ENCODE results near the gene FAT1. TPM values are rescaled to one million over a fixed set of nuclear protein-coding genes. Genes with fewer than 3 reads are reported as not detected.

FAT1 gene
- polyA plus RNA-seq, 1 experiment: 489 TPM

DNA sequence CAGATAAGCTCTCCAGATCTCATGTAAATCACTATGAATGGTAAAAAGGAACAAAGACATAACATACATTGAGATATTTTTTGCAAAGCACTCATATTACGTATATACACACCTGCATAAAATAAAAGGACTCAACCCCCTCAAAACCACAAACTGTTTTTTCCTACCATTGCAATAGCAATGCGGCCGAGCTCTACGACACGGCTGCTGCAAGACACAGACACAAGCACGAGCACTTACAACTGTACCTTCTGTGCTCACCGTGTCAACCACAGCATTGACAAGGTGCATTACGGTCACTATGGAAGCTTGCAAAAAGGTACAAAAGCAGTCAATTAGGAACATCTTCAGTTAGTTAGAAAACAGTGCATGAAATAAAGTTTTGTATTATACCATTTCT, 131.2 kb downstream of the FAT1 start:
- H3K27me3 ChIP-seq (ENCODE audit: control insufficient read depth, insufficient read depth, low read length): no peaks in the 10 kb centered on the region
- no peak overlapping the region for H3K4me3 ChIP-seq (ENCODE audit: low read depth, low read length)
- POLR2A ChIA-PET: no interaction called here
- DNase-seq (ENCODE audit: low read depth): no peak
- TF ChIP-seq, protein P1, sequence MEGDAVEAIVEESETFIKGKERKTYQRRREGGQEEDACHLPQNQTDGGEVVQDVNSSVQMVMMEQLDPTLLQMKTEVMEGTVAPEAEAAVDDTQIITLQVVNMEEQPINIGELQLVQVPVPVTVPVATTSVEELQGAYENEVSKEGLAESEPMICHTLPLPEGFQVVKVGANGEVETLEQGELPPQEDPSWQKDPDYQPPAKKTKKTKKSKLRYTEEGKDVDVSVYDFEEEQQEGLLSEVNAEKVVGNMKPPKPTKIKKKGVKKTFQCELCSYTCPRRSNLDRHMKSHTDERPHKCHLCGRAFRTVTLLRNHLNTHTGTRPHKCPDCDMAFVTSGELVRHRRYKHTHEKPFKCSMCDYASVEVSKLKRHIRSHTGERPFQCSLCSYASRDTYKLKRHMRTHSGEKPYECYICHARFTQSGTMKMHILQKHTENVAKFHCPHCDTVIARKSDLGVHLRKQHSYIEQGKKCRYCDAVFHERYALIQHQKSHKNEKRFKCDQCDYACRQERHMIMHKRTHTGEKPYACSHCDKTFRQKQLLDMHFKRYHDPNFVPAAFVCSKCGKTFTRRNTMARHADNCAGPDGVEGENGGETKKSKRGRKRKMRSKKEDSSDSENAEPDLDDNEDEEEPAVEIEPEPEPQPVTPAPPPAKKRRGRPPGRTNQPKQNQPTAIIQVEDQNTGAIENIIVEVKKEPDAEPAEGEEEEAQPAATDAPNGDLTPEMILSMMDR (IDR thresholded peaks at IDR 0.05; ENCODE audit: insufficient read depth, low read depth, low read length): no peak
- CTCF ChIA-PET: interaction anchor here (1.0 to 1.4 kb wide), 3 partner anchors 14 to 121 kb away, joined by 3 to 4 read pairs (median 3); no protein-coding TSS in a partner anchor
- H3K36me3 ChIP-seq (ENCODE audit: control insufficient read depth, insufficient read depth, low read length): peaks cover 31% of the 10 kb centered on the region

DNA sequence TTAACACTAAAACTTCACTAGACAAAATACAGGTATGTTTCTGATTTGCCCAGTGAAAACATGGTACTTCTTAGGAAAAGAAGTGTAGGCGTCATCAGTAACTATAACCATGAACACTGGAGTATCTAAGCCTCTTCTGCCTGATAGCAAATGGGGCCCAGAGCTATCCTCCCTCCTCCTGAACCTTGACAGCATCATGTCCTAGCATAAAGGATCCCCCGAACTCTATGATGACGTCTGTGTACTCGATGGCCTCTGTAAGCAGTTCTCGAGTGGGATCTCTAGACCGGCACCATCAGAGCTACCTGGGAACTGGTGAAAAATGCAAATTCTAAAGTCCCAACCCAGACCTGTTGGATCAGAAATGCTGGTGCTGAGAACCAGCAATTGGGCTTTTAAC, 132.0 kb downstream of the FAT1 start:
- no peak for DNase-seq (ENCODE audit: low read depth)
- TF ChIP-seq, protein P1 (IDR thresholded peaks at IDR 0.05; ENCODE audit: insufficient read depth, low read depth, low read length): no peak
- H3K36me3 ChIP-seq (ENCODE audit: control insufficient read depth, insufficient read depth, low read length): peaks cover 25% of the 10 kb centered on the region
- CTCF ChIA-PET: interaction anchor here (1.0 to 1.4 kb wide), 3 partner anchors 14 to 120 kb away, joined by 3 to 4 read pairs (median 3); no protein-coding TSS in a partner anchor
- no peaks in the 10 kb centered on the region for H3K27me3 ChIP-seq (ENCODE audit: control insufficient read depth, insufficient read depth, low read length)
- H3K4me3 ChIP-seq (ENCODE audit: low read depth, low read length): no peak overlapping the region
- POLR2A ChIA-PET: no interaction called here

- DNase-seq (ENCODE audit: low read depth): no peak
- ChIA-PET POLR2A (no interaction called here), CTCF (interaction anchor here (0.5 to 3.1 kb wide), 11 partner anchors 10 to 325 kb away, joined by 3 to 17 read pairs (median 5); no protein-coding TSS in a partner anchor)
- TF ChIP-seq, protein P1 (IDR thresholded peaks at IDR 0.05; ENCODE audit: insufficient read depth, low read depth, low read length): no peak
- Histone ChIP-seq H3K4me3 (ENCODE audit: low read depth, low read length) (no peak overlapping the region), H3K27me3 (ENCODE audit: control insufficient read depth, insufficient read depth, low read length) (no peaks in the 10 kb centered on the region), H3K36me3 (ENCODE audit: control insufficient read depth, insufficient read depth, low read length) (peaks cover 18% of the 10 kb centered on the region)
Measured at GRCh38 chr4:186588503-186588902, 135.2 kb downstream of the FAT1 start.

- POLR2A ChIA-PET: no interaction called here
- Histone ChIP-seq H3K36me3 (ENCODE audit: control insufficient read depth, insufficient read depth, low read length) (peaks cover 15% of the 10 kb centered on the region), H3K27me3 (ENCODE audit: control insufficient read depth, insufficient read depth, low read length) (no peaks in the 10 kb centered on the region), H3K4me3 (ENCODE audit: low read depth, low read length) (no peak overlapping the region)
- DNase-seq (ENCODE audit: low read depth): no peak
- CTCF ChIA-PET: interaction anchor here (0.5 to 3.1 kb wide), 18 partner anchors 8 to 709 kb away, joined by 3 to 17 read pairs (median 5); no protein-coding TSS in a partner anchor
- TF ChIP-seq, protein P1 (IDR thresholded peaks at IDR 0.05; ENCODE audit: insufficient read depth, low read depth, low read length): peak; percentile 84
Measured at GRCh38 chr4:186587416-186588018, 136.1 kb downstream of the FAT1 start.

DNA sequence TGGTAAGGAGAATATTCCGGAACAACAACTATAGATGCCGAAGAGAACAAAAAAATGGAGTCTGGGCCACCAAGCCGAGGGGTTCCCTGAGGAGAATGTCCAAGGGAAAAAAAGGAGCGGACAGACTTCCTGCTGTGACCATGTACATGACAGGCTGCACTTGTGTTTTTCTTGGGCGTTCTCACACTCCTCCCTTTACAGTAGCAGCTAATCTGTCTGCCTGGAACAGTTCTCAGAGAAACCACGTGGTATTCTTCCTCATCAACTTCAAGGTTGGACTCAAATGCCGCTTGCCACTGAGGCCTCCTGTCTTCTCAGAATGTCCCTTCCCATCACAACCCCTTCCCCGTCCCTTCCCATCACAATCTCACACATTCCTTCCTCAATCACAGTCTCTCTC, 137.5 kb downstream of the FAT1 start:
- POLR2A ChIA-PET: no interaction called here
- no peak for DNase-seq (ENCODE audit: low read depth)
- Histone ChIP-seq H3K36me3 (ENCODE audit: control insufficient read depth, insufficient read depth, low read length) (peaks cover 13% of the 10 kb centered on the region), H3K4me3 (ENCODE audit: low read depth, low read length) (no peak overlapping the region), H3K27me3 (ENCODE audit: control insufficient read depth, insufficient read depth, low read length) (no peaks in the 10 kb centered on the region)
- CTCF ChIA-PET: interaction anchor here (1.9 to 3.1 kb wide), 3 partner anchors 9 to 112 kb away, joined by 9 to 17 read pairs (median 10); no protein-coding TSS in a partner anchor
- TF ChIP-seq, protein P1 (IDR thresholded peaks at IDR 0.05; ENCODE audit: insufficient read depth, low read depth, low read length): no peak

Data from BJ (cell line).